Colonic mucosa (tissue), 4 donors: ENCODE measurements around the gene SLC44A1. TPM values are rescaled to one million over a fixed set of nuclear protein-coding genes. Genes with fewer than 3 reads are reported as not detected.

Experiments used
- DNase-seq: peaks from one replicate; pipeline ENCODE4 v3.0.0-alpha.2; 2020
- H3K27ac ChIP-seq: fragments of 200-600 bp; one replicate; pipeline ENCODE4 v1.8.0; 2021
- H3K27me3 ChIP-seq: fragments of 200-600 bp; one replicate; pipeline ENCODE4 v1.8.0; 2021
- H3K36me3 ChIP-seq: fragments of 200-600 bp; one replicate; pipeline ENCODE4 v1.8.0; 2021
- H3K4me1 ChIP-seq: fragments of 200-600 bp; one replicate; pipeline ENCODE4 v1.8.0; 2021; ENCODE audit warnings: mild to moderate bottlenecking
- H3K4me3 ChIP-seq: fragments of 200-600 bp; one replicate; pipeline ENCODE4 v1.8.0; 2021
- H3K9ac ChIP-seq, 2 donors: one replicate each; pipeline ENCODE4 v1.7.0; 2013; ENCODE audit warnings: control low read depth in 2 of 2, low read depth in 2 of 2, low read length in 2 of 2
- H3K9me3 ChIP-seq: fragments of 200-600 bp; one replicate; pipeline ENCODE4 v1.8.0; 2021
- intact Hi-C: fragments of 100-400 bp; cut with DNase I; formaldehyde crosslinking; loops from one replicate; pipeline ENCODE4 v1.14.1; 2022
- total RNA-seq, 2 donors: library from RNA; stranded (reverse); fragmentation: NEBNext Ultra II Directional in 1 of 2; extraction: Animal tissue kit (Norgen Biotek cat#: 25700) in 1 of 2; gene quantifications; one replicate each; pipeline ENCODE4 v1.2.1, GENCODE V29; 2021
- TF ChIP-seq, protein P1 (sequence below): fragments of 200-600 bp; IDR thresholded peaks from one replicate; pipeline ENCODE4 v1.8.0; 2022; ENCODE audit warnings: antibody characterized with exemption, mild to moderate bottlenecking
- donor health status: healthy.
- donor health status: DM: no; HTN: no; CAD: no.
- donor health status: DM: no; HTN: no; CAD: no.

The SLC44A1 gene
- total RNA-seq, 2 donors from 2014 or later = 151 to 180 TPM

DNA sequence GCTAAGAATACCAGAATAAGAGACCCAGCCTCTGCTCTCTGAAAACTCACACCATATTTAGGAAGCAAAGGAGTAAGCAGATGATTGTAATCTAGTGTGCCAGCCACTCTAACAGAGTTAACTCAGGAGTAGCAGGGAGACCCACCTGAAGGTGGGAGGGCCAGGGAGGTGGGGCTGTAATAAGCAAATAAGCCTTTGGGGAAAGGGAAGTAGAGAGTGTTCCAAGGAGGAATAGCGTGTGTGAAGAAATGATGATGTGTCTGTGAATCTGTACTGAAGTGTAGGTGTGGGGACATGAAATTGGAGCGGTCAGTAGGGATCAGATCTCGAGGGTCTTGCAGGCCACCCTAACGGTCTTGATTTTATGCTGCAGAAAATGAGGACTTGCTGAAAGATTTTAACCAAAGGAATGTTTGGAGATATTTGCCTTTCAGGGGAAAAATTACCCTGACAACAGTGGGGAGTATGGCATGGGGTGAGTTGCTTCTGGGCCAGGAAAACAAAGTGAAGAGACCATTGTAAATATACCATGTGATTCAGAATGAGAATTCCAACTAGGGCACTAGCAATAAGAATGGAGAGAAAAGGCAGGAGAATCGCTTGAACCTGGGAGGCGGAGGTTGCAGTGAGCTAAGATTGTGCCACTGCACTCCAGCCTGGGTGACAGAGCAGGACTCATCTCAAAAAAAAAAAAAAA lies 159.2 kb downstream of the SLC44A1 start:
- TF ChIP-seq, protein P1, sequence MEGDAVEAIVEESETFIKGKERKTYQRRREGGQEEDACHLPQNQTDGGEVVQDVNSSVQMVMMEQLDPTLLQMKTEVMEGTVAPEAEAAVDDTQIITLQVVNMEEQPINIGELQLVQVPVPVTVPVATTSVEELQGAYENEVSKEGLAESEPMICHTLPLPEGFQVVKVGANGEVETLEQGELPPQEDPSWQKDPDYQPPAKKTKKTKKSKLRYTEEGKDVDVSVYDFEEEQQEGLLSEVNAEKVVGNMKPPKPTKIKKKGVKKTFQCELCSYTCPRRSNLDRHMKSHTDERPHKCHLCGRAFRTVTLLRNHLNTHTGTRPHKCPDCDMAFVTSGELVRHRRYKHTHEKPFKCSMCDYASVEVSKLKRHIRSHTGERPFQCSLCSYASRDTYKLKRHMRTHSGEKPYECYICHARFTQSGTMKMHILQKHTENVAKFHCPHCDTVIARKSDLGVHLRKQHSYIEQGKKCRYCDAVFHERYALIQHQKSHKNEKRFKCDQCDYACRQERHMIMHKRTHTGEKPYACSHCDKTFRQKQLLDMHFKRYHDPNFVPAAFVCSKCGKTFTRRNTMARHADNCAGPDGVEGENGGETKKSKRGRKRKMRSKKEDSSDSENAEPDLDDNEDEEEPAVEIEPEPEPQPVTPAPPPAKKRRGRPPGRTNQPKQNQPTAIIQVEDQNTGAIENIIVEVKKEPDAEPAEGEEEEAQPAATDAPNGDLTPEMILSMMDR = no peak
- intact Hi-C loops = no loop called here
- Histone ChIP-seq H3K9me3 (no peaks in the 10 kb centered on the region), H3K36me3 (no peaks in the 10 kb centered on the region), H3K4me3 (no peak overlapping the region), H3K27ac (no peak overlapping the region), H3K4me1 (no peaks in the 10 kb centered on the region), H3K27me3 (no peaks in the 10 kb centered on the region), H3K9ac (no peak overlapping the region)
- no peak for DNase-seq

DNA sequence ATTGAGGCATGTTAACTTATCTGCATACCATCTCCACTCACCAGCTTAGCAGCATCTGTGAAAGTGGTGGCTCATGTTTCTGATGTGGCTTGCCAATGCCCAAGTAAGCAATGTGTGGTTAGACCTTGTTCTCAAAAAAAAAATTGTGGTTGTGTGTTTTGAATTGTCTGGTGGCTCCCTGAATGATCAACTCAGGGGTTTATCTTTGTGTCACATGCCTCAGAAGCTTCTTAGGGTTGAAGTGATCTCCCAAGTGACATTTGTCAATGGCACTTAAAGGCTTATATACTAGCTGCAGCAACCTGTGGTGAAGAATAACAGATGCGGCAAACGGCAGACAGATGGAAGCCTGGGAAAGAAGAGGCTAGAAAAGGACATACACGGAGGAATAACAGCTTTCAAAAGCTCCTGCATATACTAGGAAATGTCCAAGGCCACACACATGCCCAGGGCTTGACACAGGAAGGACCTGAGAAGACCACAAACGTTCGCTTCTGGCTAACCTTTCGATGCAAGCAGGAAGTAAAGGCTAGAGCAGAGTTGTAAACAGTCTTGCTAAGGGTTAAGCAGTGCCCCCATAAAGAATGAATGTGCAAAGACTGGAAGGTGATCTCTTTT lies 161.2 kb downstream of the SLC44A1 start:
- Histone ChIP-seq H3K27ac (no peak overlapping the region), H3K4me3 (no peak overlapping the region), H3K36me3 (no peaks in the 10 kb centered on the region), H3K9ac (no peak overlapping the region), H3K4me1 (no peaks in the 10 kb centered on the region), H3K9me3 (no peaks in the 10 kb centered on the region), H3K27me3 (no peaks in the 10 kb centered on the region)
- intact Hi-C loops = no loop called here
- no peak for DNase-seq
- TF ChIP-seq, protein P1 = no peak

DNA sequence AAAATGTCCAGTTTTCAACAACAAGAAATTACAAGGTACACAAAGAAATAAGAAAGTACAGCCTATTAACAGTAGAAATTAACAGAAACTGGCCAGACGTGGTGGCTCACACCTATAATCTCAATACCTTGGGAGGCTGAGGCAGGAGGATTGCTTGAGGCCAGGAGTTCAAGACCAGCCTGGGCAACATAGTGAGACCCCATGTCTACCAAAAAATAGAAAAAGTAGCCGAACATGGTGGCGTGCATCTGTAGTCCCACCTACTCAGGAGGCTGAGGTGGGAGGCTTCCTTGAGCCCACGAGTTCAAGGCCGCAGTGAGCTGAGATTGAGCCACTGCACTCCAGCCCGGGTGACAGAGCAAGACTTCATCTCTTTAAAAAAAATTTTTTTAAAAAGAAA lies 161.9 kb downstream of the SLC44A1 start:
- intact Hi-C loops = no loop called here

DNA sequence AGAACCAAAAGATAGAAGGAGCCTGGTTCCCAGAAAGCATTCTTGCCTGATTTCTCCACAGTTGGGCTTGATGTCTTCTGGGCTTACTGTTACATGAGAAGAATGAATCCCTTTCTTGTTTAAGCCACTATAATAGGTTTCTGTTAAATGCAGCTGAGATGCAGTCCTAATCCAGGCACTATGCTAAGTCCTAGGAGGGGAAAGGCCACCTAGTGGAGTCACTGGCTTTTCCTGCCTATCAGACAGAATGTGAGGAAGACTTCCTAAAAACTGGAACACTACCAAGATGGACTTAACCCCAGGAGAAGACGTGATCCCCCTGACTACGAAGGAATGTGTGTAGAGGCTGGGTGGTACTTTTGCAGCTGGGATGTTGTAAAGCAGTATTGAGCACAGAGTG lies 169.1 kb downstream of the SLC44A1 start:
- no peak overlapping the region for H3K9ac ChIP-seq
- no peak overlapping the region for H3K4me3 ChIP-seq
- intact Hi-C loops = loop anchor here (10.0 kb wide), 1 partner anchor 229 kb away; no protein-coding TSS in a partner anchor
- TF ChIP-seq, protein P1 = peak; percentile 21
- H3K4me1 ChIP-seq = no peaks in the 10 kb centered on the region
- peak; percentile 31 for DNase-seq
- H3K27me3 ChIP-seq = no peaks in the 10 kb centered on the region
- no peaks in the 10 kb centered on the region for H3K9me3 ChIP-seq
- no peaks in the 10 kb centered on the region for H3K36me3 ChIP-seq
- no peak overlapping the region for H3K27ac ChIP-seq

More for the DNA sequence above, 161.9 kb downstream of the SLC44A1 start:
- Histone ChIP-seq H3K9ac (no peak overlapping the region), H3K9me3 (no peaks in the 10 kb centered on the region), H3K27ac (no peak overlapping the region), H3K36me3 (no peaks in the 10 kb centered on the region), H3K4me1 (no peaks in the 10 kb centered on the region), H3K4me3 (no peak overlapping the region), H3K27me3 (no peaks in the 10 kb centered on the region)
- TF ChIP-seq, protein P1 = no peak
- no peak for DNase-seq

DNA sequence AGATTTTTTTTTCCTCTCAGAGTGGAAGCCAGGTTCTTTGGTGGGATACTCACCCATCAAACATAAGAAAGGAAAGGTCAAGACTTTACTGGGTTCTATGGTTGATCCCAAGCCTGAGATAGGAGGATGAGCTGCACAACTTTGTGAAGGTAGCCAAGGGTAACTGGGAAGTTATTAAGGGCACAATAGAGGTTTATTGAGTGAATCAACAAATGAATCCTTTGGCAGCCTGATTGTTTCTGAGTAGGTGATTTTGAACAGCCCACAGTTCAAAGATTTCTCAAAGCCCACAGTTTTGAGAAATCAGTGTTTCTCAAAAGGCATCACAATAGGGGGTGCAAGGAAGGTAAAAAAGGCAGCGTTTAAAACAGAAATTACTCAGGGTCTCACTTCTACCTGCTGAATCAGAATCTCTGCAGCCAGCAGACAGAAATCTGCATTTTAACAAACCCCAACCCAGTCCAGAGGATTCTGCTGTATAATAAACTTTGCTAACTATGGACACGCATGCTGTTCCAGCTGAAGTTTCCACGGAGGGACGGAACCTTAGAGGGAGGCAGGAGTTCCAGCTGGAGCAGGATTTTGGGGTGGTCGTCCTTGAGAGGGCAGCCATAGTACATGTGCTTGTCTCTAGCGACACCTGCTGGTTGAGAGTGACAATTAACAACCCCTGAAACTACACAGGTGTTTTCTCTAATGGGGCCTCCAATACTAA lies 170.7 kb downstream of the SLC44A1 start:
- no peaks in the 10 kb centered on the region for H3K4me1 ChIP-seq
- intact Hi-C loops = loop anchor here (5.0 to 10.0 kb wide), 4 partner anchors 230 to 553 kb away; partner anchors contain the start of gene ABCA1
- DNase-seq = peak; percentile 72

More for the DNA sequence above, 170.7 kb downstream of the SLC44A1 start:
- Histone ChIP-seq H3K27ac (no peak overlapping the region), H3K9ac (no peak overlapping the region), H3K4me3 (no peak overlapping the region), H3K27me3 (no peaks in the 10 kb centered on the region), H3K9me3 (no peaks in the 10 kb centered on the region), H3K36me3 (no peaks in the 10 kb centered on the region)
- TF ChIP-seq, protein P1 = peak; percentile 80
